ENCODE data around the gene TMEM108.

TMEM108 gene

GRCh38 chr3:133271042-133271441, 232.9 kb downstream of the TMEM108 start:
- H3K4me3 ChIP-seq (ENCODE audit: low read length), result no peak overlapping the region
- H3K27me3 ChIP-seq (ENCODE audit: insufficient read depth, low read length), result no peaks in the 10 kb centered on the region
- H3K9me3 ChIP-seq (ENCODE audit: low read length), result no peaks in the 10 kb centered on the region
- H2AFZ ChIP-seq (ENCODE audit: low read depth, low read length), result no peak overlapping the region
- H3K4me1 ChIP-seq (ENCODE audit: insufficient read depth, low read length), result no peaks in the 10 kb centered on the region
- no peaks in the 10 kb centered on the region for H3K36me3 ChIP-seq (ENCODE audit: insufficient read depth, low read length)

- H3K9me3 ChIP-seq (ENCODE audit: low read length), result no peaks in the 10 kb centered on the region
- no peak overlapping the region for H2AFZ ChIP-seq (ENCODE audit: low read depth, low read length)
These were observed 233.3 kb downstream of the TMEM108 start for GRCh38 chr3:133271539-133271938.

GRCh38 chr3:133273346-133273745, 235.2 kb downstream of the TMEM108 start:
- Histone ChIP-seq H3K4me3 (ENCODE audit: low read length) (no peak overlapping the region), H3K36me3 (ENCODE audit: insufficient read depth, low read length) (no peaks in the 10 kb centered on the region), H3K9me3 (ENCODE audit: low read length) (no peaks in the 10 kb centered on the region), H3K27me3 (ENCODE audit: insufficient read depth, low read length) (no peaks in the 10 kb centered on the region), H2AFZ (ENCODE audit: low read depth, low read length) (no peak overlapping the region), H3K4me1 (ENCODE audit: insufficient read depth, low read length) (peaks cover 2% of the 10 kb centered on the region)

More at GRCh38 chr3:133271539-133271938, 233.3 kb downstream of the TMEM108 start:
- no peak overlapping the region for H3K4me3 ChIP-seq (ENCODE audit: low read length)
- H3K27me3 ChIP-seq (ENCODE audit: insufficient read depth, low read length), result no peaks in the 10 kb centered on the region
- no peaks in the 10 kb centered on the region for H3K36me3 ChIP-seq (ENCODE audit: insufficient read depth, low read length)
- no peaks in the 10 kb centered on the region for H3K4me1 ChIP-seq (ENCODE audit: insufficient read depth, low read length)

GRCh38 chr3:133274477-133274876, 236.3 kb downstream of the TMEM108 start:
- no peaks in the 10 kb centered on the region for H3K36me3 ChIP-seq (ENCODE audit: insufficient read depth, low read length)
- peaks cover 4% of the 10 kb centered on the region for H3K4me1 ChIP-seq (ENCODE audit: insufficient read depth, low read length)
- H3K9me3 ChIP-seq (ENCODE audit: low read length), result no peaks in the 10 kb centered on the region
- no peak overlapping the region for H2AFZ ChIP-seq (ENCODE audit: low read depth, low read length)
- no peak overlapping the region for H3K4me3 ChIP-seq (ENCODE audit: low read length)
- H3K27me3 ChIP-seq (ENCODE audit: insufficient read depth, low read length), result no peaks in the 10 kb centered on the region

GRCh38 chr3:133276594-133276993, 238.4 kb downstream of the TMEM108 start:
- Histone ChIP-seq H3K4me3 (ENCODE audit: low read length) (no peak overlapping the region), H3K27me3 (ENCODE audit: insufficient read depth, low read length) (no peaks in the 10 kb centered on the region), H3K4me1 (ENCODE audit: insufficient read depth, low read length) (peaks cover 4% of the 10 kb centered on the region), H3K9me3 (ENCODE audit: low read length) (no peaks in the 10 kb centered on the region), H2AFZ (ENCODE audit: low read depth, low read length) (no peak overlapping the region), H3K36me3 (ENCODE audit: insufficient read depth, low read length) (no peaks in the 10 kb centered on the region)

- Histone ChIP-seq H3K9me3 (ENCODE audit: low read length) (no peaks in the 10 kb centered on the region), H3K4me1 (ENCODE audit: insufficient read depth, low read length) (peaks cover 4% of the 10 kb centered on the region), H3K27me3 (ENCODE audit: insufficient read depth, low read length) (no peaks in the 10 kb centered on the region), H3K36me3 (ENCODE audit: insufficient read depth, low read length) (no peaks in the 10 kb centered on the region), H2AFZ (ENCODE audit: low read depth, low read length) (no peak overlapping the region), H3K4me3 (ENCODE audit: low read length) (no peak overlapping the region)
These were observed 239.6 kb downstream of the TMEM108 start for GRCh38 chr3:133277813-133278212.

- Histone ChIP-seq H3K9me3 (ENCODE audit: low read length) (no peaks in the 10 kb centered on the region), H3K36me3 (ENCODE audit: insufficient read depth, low read length) (no peaks in the 10 kb centered on the region), H3K4me3 (ENCODE audit: low read length) (no peak overlapping the region), H3K4me1 (ENCODE audit: insufficient read depth, low read length) (peaks cover 4% of the 10 kb centered on the region), H3K27me3 (ENCODE audit: insufficient read depth, low read length) (no peaks in the 10 kb centered on the region), H2AFZ (ENCODE audit: low read depth, low read length) (no peak overlapping the region)
These were observed 240.3 kb downstream of the TMEM108 start for GRCh38 chr3:133278260-133279043.

GRCh38 chr3:133280586-133280985, 242.4 kb downstream of the TMEM108 start:
- Histone ChIP-seq H3K36me3 (ENCODE audit: insufficient read depth, low read length) (no peaks in the 10 kb centered on the region), H3K4me3 (ENCODE audit: low read length) (no peak overlapping the region), H2AFZ (ENCODE audit: low read depth, low read length) (no peak overlapping the region), H3K9me3 (ENCODE audit: low read length) (no peaks in the 10 kb centered on the region), H3K4me1 (ENCODE audit: insufficient read depth, low read length) (peaks cover 4% of the 10 kb centered on the region), H3K27me3 (ENCODE audit: insufficient read depth, low read length) (no peaks in the 10 kb centered on the region)

- no peak overlapping the region for H2AFZ ChIP-seq (ENCODE audit: low read depth, low read length)
- H3K36me3 ChIP-seq (ENCODE audit: insufficient read depth, low read length), result no peaks in the 10 kb centered on the region
- H3K9me3 ChIP-seq (ENCODE audit: low read length), result no peaks in the 10 kb centered on the region
- H3K4me1 ChIP-seq (ENCODE audit: insufficient read depth, low read length), result peaks cover 4% of the 10 kb centered on the region
- no peaks in the 10 kb centered on the region for H3K27me3 ChIP-seq (ENCODE audit: insufficient read depth, low read length)
- no peak overlapping the region for H3K4me3 ChIP-seq (ENCODE audit: low read length)
These were observed 244.0 kb downstream of the TMEM108 start for GRCh38 chr3:133282236-133282635.

- H3K4me1 ChIP-seq (ENCODE audit: insufficient read depth, low read length), result no peaks in the 10 kb centered on the region
- H3K27me3 ChIP-seq (ENCODE audit: insufficient read depth, low read length), result no peaks in the 10 kb centered on the region
- H3K36me3 ChIP-seq (ENCODE audit: insufficient read depth, low read length), result no peaks in the 10 kb centered on the region
- no peaks in the 10 kb centered on the region for H3K9me3 ChIP-seq (ENCODE audit: low read length)
- H3K4me3 ChIP-seq (ENCODE audit: low read length), result no peak overlapping the region
- H2AFZ ChIP-seq (ENCODE audit: low read depth, low read length), result no peak overlapping the region
These were observed 246.0 kb downstream of the TMEM108 start for GRCh38 chr3:133283958-133284807.

GRCh38 chr3:133289322-133289721, 251.1 kb downstream of the TMEM108 start:
- no peak overlapping the region for H3K4me3 ChIP-seq (ENCODE audit: low read length)
- H2AFZ ChIP-seq (ENCODE audit: low read depth, low read length), result no peak overlapping the region
- no peaks in the 10 kb centered on the region for H3K9me3 ChIP-seq (ENCODE audit: low read length)
- no peaks in the 10 kb centered on the region for H3K36me3 ChIP-seq (ENCODE audit: insufficient read depth, low read length)
- H3K4me1 ChIP-seq (ENCODE audit: insufficient read depth, low read length), result no peaks in the 10 kb centered on the region
- no peaks in the 10 kb centered on the region for H3K27me3 ChIP-seq (ENCODE audit: insufficient read depth, low read length)

GRCh38 chr3:133292296-133292695, 254.1 kb downstream of the TMEM108 start:
- no peak overlapping the region for H2AFZ ChIP-seq (ENCODE audit: low read depth, low read length)
- H3K36me3 ChIP-seq (ENCODE audit: insufficient read depth, low read length), result no peaks in the 10 kb centered on the region
- no peaks in the 10 kb centered on the region for H3K27me3 ChIP-seq (ENCODE audit: insufficient read depth, low read length)
- H3K4me3 ChIP-seq (ENCODE audit: low read length), result no peak overlapping the region
- H3K9me3 ChIP-seq (ENCODE audit: low read length), result no peaks in the 10 kb centered on the region
- H3K4me1 ChIP-seq (ENCODE audit: insufficient read depth, low read length), result no peaks in the 10 kb centered on the region

GRCh38 chr3:133293397-133294110, 255.4 kb downstream of the TMEM108 start:
- no peak overlapping the region for H3K4me3 ChIP-seq (ENCODE audit: low read length)
- H3K4me1 ChIP-seq (ENCODE audit: insufficient read depth, low read length), result no peaks in the 10 kb centered on the region
- H3K9me3 ChIP-seq (ENCODE audit: low read length), result no peaks in the 10 kb centered on the region
- H2AFZ ChIP-seq (ENCODE audit: low read depth, low read length), result no peak overlapping the region
- no peaks in the 10 kb centered on the region for H3K27me3 ChIP-seq (ENCODE audit: insufficient read depth, low read length)
- no peaks in the 10 kb centered on the region for H3K36me3 ChIP-seq (ENCODE audit: insufficient read depth, low read length)

Data from neuron (in vitro differentiated cells).